ENCODE results near the gene USP22. TPM values are rescaled to one million over a fixed set of nuclear protein-coding genes. Genes with fewer than 3 reads are reported as not detected.

The USP22 gene
- total RNA-seq, 2 experiments from 2014 or later, result 144 TPM

- CTCF ChIA-PET, result no interaction called here
- POLR2A ChIA-PET, result no interaction called here
Observed at GRCh38 chr17:20995164-20995872, 47.5 kb downstream of the USP22 start.

GRCh38 chr17:20994779-20995149 is 48.0 kb downstream of the USP22 start:
- POLR2A ChIA-PET, result no interaction called here
- CTCF ChIA-PET, result interaction anchor here (2.0 kb wide), 1 partner anchor 49 kb away, joined by 6 read pairs; no protein-coding TSS in a partner anchor

GRCh38 chr17:20993863-20994778 is 48.7 kb downstream of the USP22 start:
- CTCF ChIA-PET, result interaction anchor here (1.7 to 2.0 kb wide), 2 partner anchors 9 to 50 kb away, joined by 6 to 8 read pairs; no protein-coding TSS in a partner anchor
- POLR2A ChIA-PET, result no interaction called here

- POLR2A ChIA-PET, result interaction anchor here (0.5 kb wide), 1 partner anchor 42 kb away, joined by 3 read pairs; no protein-coding TSS in a partner anchor
- CTCF ChIA-PET, result interaction anchor here (0.6 to 2.0 kb wide), 7 partner anchors 8 to 188 kb away, joined by 3 to 8 read pairs (median 3); no protein-coding TSS in a partner anchor
Observed at GRCh38 chr17:20992987-20993862, 49.6 kb downstream of the USP22 start.

GRCh38 chr17:20992416-20992815 is 50.4 kb downstream of the USP22 start:
- CTCF ChIA-PET, result interaction anchor here (0.7 to 2.0 kb wide), 5 partner anchors 9 to 63 kb away, joined by 3 to 8 read pairs (median 3); no protein-coding TSS in a partner anchor

GRCh38 chr17:20991276-20992037 is 51.4 kb downstream of the USP22 start:
- CTCF ChIA-PET, result no interaction called here
- POLR2A ChIA-PET, result no interaction called here

More at GRCh38 chr17:20992416-20992815, 50.4 kb downstream of the USP22 start:
- POLR2A ChIA-PET, result interaction anchor here (0.5 kb wide), 1 partner anchor 43 kb away, joined by 3 read pairs; no protein-coding TSS in a partner anchor

- ChIA-PET CTCF (no interaction called here), POLR2A (no interaction called here)
Observed at GRCh38 chr17:20989991-20990855, 52.6 kb downstream of the USP22 start.

GRCh38 chr17:20989481-20989880 is 53.3 kb downstream of the USP22 start:
- ChIA-PET CTCF (no interaction called here), POLR2A (no interaction called here)

GRCh38 chr17:20988896-20989295 is 53.9 kb downstream of the USP22 start:
- ChIA-PET CTCF (interaction anchor here (0.7 kb wide), 1 partner anchor 53 kb away, joined by 3 read pairs; no protein-coding TSS in a partner anchor), POLR2A (no interaction called here)

- ChIA-PET POLR2A (no interaction called here), CTCF (interaction anchor here (0.7 kb wide), 1 partner anchor 52 kb away, joined by 3 read pairs; no protein-coding TSS in a partner anchor)
Observed at GRCh38 chr17:20988001-20988636, 54.7 kb downstream of the USP22 start.

- ChIA-PET POLR2A (no interaction called here), CTCF (no interaction called here)
Observed at GRCh38 chr17:20987511-20987910, 55.3 kb downstream of the USP22 start.

GRCh38 chr17:20986767-20987510 is 55.9 kb downstream of the USP22 start:
- ChIA-PET POLR2A (no interaction called here), CTCF (no interaction called here)

- POLR2A ChIA-PET, result no interaction called here
- CTCF ChIA-PET, result no interaction called here
Observed at GRCh38 chr17:20983359-20983637, 59.5 kb downstream of the USP22 start.

- ChIA-PET CTCF (no interaction called here), POLR2A (no interaction called here)
Observed at GRCh38 chr17:20982589-20983358, 60.0 kb downstream of the USP22 start.

GRCh38 chr17:20981046-20981920 is 61.5 kb downstream of the USP22 start:
- POLR2A ChIA-PET, result no interaction called here

GRCh38 chr17:20979792-20980083 is 63.1 kb downstream of the USP22 start:
- ChIA-PET CTCF (no interaction called here), POLR2A (no interaction called here)

More at GRCh38 chr17:20981046-20981920, 61.5 kb downstream of the USP22 start:
- CTCF ChIA-PET, result no interaction called here

Measured in activated CD8-positive, alpha-beta memory T cell treated with anti-CD3 and anti-CD28 coated beads for 36 hours (primary cell).